ENCODE results near the gene PRR3.
A peak's percentile ranks its signal among the peaks of the same experiment; 100 is the strongest.

The PRR3 gene

GRCh38 chr6:30571762-30572082 is 14.6 kb downstream of the PRR3 start:
- DNase-seq (ENCODE audit: low spot score), result no peak

- DNase-seq (ENCODE audit: low spot score), result no peak
Observed at GRCh38 chr6:30572148-30572547, 15.1 kb downstream of the PRR3 start.

GRCh38 chr6:30573113-30573512 is 16.0 kb downstream of the PRR3 start:
- DNase-seq (ENCODE audit: low spot score), result no peak

- no peak for DNase-seq (ENCODE audit: low spot score)
Observed at GRCh38 chr6:30578051-30578450, 21.0 kb downstream of the PRR3 start.

GRCh38 chr6:30583921-30584320 is 26.8 kb downstream of the PRR3 start:
- no peak for DNase-seq (ENCODE audit: low spot score)

- DNase-seq (ENCODE audit: low spot score), result no peak
Observed at GRCh38 chr6:30589754-30590358, 32.8 kb downstream of the PRR3 start.

GRCh38 chr6:30590509-30590908 is 33.4 kb downstream of the PRR3 start:
- no peak for DNase-seq (ENCODE audit: low spot score)

- DNase-seq (ENCODE audit: low spot score), result no peak
Observed at GRCh38 chr6:30591008-30591407, 33.9 kb downstream of the PRR3 start.

GRCh38 chr6:30592287-30592686 is 35.2 kb downstream of the PRR3 start:
- no peak for DNase-seq (ENCODE audit: low spot score)

GRCh38 chr6:30597315-30598144 is 40.4 kb downstream of the PRR3 start:
- peak; percentile 58 for DNase-seq (ENCODE audit: low spot score)

GRCh38 chr6:30598912-30599624 is 42.0 kb downstream of the PRR3 start:
- DNase-seq (ENCODE audit: low spot score), result no peak

GRCh38 chr6:30599625-30600324 is 42.7 kb downstream of the PRR3 start:
- DNase-seq (ENCODE audit: low spot score), result no peak

- no peak for DNase-seq (ENCODE audit: low spot score)
Observed at GRCh38 chr6:30600451-30600961, 43.4 kb downstream of the PRR3 start.

- no peak for DNase-seq (ENCODE audit: low spot score)
Observed at GRCh38 chr6:30601436-30601814, 44.3 kb downstream of the PRR3 start.

GRCh38 chr6:30601815-30602641 is 44.9 kb downstream of the PRR3 start:
- DNase-seq (ENCODE audit: low spot score), result no peak

GRCh38 chr6:30603961-30604360 is 46.9 kb downstream of the PRR3 start:
- DNase-seq (ENCODE audit: low spot score), result no peak

GRCh38 chr6:30610065-30610464 is 53.0 kb downstream of the PRR3 start:
- DNase-seq (ENCODE audit: low spot score), result no peak

- DNase-seq (ENCODE audit: low spot score), result no peak
Observed at GRCh38 chr6:30611150-30611855, 54.2 kb downstream of the PRR3 start.

- DNase-seq (ENCODE audit: low spot score), result no peak
Observed at GRCh38 chr6:30611856-30612194, 54.7 kb downstream of the PRR3 start.

- DNase-seq (ENCODE audit: low spot score), result no peak
Observed at GRCh38 chr6:30612213-30612612, 55.1 kb downstream of the PRR3 start.

GRCh38 chr6:30612687-30613248 is 55.7 kb downstream of the PRR3 start:
- no peak for DNase-seq (ENCODE audit: low spot score)

Data from HuH-7.5 (cell line).